GM13977 (cell line): ENCODE data around the gene ENAH.

Source experiments
- DNase-seq: peaks from one replicate; pipeline ENCODE4 v3.0.0; 2012; ENCODE audit warnings: low spot score
- in situ Hi-C: fragments of 300-500 bp; cut with MboI; formaldehyde crosslinking; loops from one replicate; pipeline ENCODE4 v1.12.0; 2022; ENCODE audit warnings: low sequenced_read_pairs, low pct_unique_long_range_greater_than_20kb, mixed read lengths, inconsistent platforms; ENCODE audit not compliant: unreplicated experiment
- TF ChIP-seq, protein P1 (sequence below): IDR thresholded peaks from 2 replicates; pipeline ENCODE4 v1.5.1; 2012; ENCODE audit warnings: mild to moderate bottlenecking, control low read depth; ENCODE audit not compliant: insufficient read depth; ENCODE audit errors: extremely low read depth, missing control alignments

Gene ENAH

DNA sequence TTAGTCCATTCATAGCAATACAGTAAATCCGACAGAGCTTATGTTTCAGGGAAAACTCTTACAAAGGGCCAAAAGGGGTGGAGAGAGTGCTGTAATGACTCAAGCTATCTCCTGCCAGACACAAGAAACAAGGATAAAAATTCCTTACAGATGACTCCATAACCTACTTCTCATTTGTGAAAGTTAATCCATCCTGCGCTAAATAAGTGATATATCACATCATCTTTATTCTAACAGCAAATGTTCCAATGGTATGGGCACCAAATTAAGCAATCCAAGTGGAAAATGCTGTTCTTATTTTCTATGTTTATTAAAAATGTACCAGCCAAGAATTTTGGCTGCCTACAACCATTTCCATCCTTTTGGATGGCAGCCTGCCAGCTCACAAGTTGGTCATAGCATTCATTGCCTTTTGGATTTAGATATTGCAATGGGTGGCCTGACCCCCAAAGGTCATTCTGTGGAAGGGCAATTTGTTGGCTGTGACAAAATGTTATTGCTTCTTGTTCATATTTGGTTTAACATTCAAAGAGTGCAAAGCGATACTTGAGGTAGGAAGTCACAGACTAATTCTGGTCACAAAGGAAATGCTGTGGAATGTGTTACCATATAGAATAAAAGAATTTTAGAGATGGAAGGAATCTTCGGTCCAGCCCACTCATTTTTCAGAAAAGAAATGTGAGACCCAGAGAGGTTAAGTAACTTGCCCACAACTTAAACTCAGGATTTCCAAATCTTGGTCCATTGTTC is 2.8 kb upstream of the ENAH start:
- TF ChIP-seq, protein P1, sequence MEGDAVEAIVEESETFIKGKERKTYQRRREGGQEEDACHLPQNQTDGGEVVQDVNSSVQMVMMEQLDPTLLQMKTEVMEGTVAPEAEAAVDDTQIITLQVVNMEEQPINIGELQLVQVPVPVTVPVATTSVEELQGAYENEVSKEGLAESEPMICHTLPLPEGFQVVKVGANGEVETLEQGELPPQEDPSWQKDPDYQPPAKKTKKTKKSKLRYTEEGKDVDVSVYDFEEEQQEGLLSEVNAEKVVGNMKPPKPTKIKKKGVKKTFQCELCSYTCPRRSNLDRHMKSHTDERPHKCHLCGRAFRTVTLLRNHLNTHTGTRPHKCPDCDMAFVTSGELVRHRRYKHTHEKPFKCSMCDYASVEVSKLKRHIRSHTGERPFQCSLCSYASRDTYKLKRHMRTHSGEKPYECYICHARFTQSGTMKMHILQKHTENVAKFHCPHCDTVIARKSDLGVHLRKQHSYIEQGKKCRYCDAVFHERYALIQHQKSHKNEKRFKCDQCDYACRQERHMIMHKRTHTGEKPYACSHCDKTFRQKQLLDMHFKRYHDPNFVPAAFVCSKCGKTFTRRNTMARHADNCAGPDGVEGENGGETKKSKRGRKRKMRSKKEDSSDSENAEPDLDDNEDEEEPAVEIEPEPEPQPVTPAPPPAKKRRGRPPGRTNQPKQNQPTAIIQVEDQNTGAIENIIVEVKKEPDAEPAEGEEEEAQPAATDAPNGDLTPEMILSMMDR, result peak; percentile 15
- in situ Hi-C loops, result no loop called here
- no peak for DNase-seq

DNA sequence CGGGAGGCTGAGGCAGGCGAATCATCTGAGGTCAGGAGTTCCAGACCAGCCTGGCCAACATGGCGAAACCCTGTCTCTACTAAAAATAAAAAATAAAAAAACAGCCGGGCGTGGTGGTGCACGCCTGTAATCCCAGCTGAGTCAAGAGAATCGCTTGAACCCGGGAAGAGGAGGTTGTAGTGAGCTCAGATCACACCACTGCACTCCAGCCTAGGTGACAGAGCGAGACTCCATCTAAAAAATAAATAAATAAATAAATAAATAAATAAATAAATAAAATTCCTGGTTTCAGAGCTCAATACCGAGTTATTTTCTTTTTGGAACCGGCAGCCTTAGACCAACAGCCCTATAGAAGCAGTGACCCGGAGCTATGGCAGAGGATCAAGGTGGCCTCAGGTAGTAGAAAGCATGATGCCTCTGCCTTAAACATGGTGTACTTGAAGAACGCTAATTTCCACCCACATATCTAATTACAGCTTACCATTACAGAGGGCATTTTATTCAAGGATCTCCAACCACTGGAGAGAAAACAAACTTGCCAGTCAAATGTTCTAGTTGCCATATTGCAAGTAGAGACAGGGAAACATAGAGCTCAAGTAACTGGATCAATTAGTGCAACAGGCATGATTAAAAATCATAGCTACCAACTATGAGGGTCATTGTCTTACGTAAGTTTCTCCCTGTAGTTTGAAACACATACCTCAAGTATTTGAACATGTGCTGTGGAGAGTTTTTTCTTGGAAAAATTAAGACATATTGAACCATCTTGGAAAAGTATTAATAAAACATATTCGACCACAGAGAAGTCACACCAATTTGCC is 2.0 kb upstream of the ENAH start:
- no peak for DNase-seq
- in situ Hi-C loops, result no loop called here
- TF ChIP-seq, protein P1, result no peak

DNA sequence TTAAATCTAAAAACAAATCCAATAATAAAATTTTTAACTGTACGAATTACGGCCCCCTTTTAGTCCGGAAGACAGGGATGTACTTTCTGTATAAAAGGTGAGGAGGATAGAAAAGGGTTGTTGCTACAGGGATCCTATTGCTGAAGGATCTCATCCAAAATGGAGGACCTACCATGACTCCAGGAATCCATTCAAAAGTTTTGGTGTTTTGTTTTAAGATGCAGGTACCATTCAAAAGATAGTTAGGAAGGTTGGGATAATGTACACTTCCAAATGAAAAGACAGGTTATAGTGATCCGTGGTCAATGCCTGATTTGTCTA is 1.3 kb upstream of the ENAH start:
- in situ Hi-C loops, result no loop called here
- no peak for DNase-seq
- TF ChIP-seq, protein P1, result no peak

DNA sequence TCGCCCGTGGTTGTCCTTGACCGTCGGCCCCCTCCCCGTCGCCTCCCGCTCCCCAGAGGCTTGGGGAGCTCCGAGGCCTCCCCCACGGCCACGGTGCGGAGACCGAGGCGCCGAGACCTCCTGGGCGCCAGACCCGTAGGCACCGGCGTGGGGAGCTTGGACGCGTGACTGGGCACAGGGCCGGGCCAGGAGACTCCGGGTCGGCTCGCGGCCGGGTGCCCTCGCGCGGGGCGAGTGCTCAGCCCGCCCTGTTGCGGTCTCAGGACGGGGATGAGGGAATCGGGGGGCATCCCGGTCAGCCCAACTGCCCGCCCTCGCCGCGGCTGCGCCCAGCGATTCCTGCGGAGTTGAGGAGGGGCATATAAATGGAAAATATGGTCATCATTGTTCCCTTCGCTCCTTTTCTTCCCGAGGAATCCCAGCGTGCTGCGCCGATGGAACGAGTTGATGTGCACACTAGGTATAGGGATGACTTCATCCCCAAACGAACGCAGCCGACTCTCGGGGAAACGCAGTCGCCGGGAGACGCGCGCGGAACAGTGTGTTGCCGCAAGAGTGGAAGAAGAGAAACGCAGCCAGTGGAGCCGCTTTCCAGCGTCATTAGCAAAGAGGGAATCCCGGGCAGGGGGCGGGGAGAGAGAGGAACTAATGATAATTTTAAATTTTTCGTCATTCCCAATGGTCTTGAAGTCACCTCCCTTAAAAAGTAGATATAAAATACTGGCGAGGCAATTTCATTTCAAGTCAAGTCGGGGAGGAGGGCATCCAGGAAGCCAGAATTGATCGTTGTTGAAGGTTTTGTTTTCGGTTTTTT is 747 bp upstream of the ENAH start:
- in situ Hi-C loops, result no loop called here
- DNase-seq, result no peak
- TF ChIP-seq, protein P1, result no peak

DNA sequence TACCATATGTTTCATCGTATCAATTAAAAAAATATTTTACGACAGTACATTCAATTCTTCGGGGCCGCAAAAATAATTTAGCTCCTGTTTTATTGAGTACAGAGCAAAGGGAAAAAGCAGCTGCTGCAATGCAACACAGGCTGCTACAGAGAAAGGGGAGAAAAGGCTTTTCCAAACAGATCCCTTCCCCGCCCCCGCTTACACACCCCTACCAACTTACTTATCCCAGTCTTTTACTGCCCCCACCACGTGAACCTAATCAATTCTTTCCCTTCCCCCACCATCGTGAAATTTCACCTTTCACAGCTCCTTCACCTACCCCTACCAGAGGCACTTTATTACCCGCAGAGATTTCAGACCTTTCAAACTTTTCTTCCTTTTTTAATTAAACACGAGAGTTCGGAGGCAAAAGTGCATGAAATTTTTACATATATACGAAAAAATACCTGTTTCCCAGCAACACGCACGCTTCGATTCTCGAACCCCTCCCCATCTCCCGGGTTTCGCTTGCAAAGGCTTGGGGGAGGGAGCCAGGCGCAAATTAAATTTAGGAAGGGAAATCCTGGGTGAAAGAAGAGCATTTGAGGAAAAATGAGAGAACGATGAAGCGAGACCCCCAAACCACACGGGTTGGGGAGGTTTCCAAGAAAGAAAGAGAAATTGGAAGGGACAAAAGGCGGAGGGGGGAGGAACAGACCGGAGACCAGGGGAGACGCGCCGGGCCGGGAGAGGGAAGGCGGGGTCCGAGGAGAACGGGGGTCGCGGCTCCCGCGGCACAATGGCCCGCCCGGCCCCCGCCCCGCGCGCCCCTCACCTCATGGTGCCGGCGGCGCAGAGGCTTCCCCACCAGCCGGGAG is 823 bp downstream of the ENAH start:
- TF ChIP-seq, protein P1, result no peak
- in situ Hi-C loops, result no loop called here
- no peak for DNase-seq
